Neural progenitor cell (in vitro differentiated cells): ENCODE results near the gene NEDD4. TPM values are rescaled to one million over a fixed set of nuclear protein-coding genes. Genes with fewer than 3 reads are reported as not detected.
A peak's percentile ranks its signal among the peaks of the same experiment; 100 is the strongest.
"Not testable (repeated sequence)": the region's sequence is repeated elsewhere in the genome, so short reads cannot be mapped to it uniquely, and the experiment has no call there.

Experiments
- DNase-seq: peaks from one replicate; pipeline ENCODE4 v3.0.0-alpha.2; 2016; ENCODE audit warnings: low spot score
- H2AFZ ChIP-seq: fragments of 200-600 bp; sonication (generic); replicated peaks from 2 replicates; pipeline ENCODE4 v1.6.1; 2016; ENCODE audit warnings: antibody characterized with exemption
- H3F3A ChIP-seq: fragments of 200-600 bp; sonication (generic); 2 replicates; pipeline ENCODE4 v1.6.1; 2016; ENCODE audit warnings: antibody characterized with exemption, low read depth
- H3K27ac ChIP-seq: fragments of 200-600 bp; sonication (generic); 2 replicates; pipeline ENCODE4 v1.5.1; 2016; ENCODE audit warnings: mild to moderate bottlenecking
- H3K27me3 ChIP-seq: fragments of 200-600 bp; sonication (generic); 2 replicates; pipeline ENCODE4 v1.6.1; 2016; ENCODE audit warnings: mild to moderate bottlenecking, moderate library complexity
- H3K36me3 ChIP-seq: fragments of 200-600 bp; sonication (generic); 2 replicates; pipeline ENCODE4 v1.5.1; 2016
- H3K4me1 ChIP-seq: fragments of 200-600 bp; sonication (generic); 2 replicates; pipeline ENCODE4 v1.6.1; 2016; ENCODE audit warnings: mixed run types
- H3K4me2 ChIP-seq: fragments of 200-600 bp; sonication (generic); 2 replicates; pipeline ENCODE4 v1.6.1; 2016
- H3K4me3 ChIP-seq: fragments of 200-600 bp; sonication (generic); 2 replicates; pipeline ENCODE4 v1.5.1; 2016
- H3K79me2 ChIP-seq: fragments of 200-600 bp; sonication (generic); 2 replicates; pipeline ENCODE4 v1.6.1; 2016; ENCODE audit warnings: low read depth
- H3K9ac ChIP-seq: fragments of 200-600 bp; sonication (generic); 2 replicates; pipeline ENCODE4 v1.6.1; 2016
- H3K9me3 ChIP-seq: fragments of 200-600 bp; sonication (generic); 2 replicates; pipeline ENCODE4 v1.5.1; 2016; ENCODE audit warnings: low read depth
- H4K20me1 ChIP-seq: fragments of 200-600 bp; sonication (generic); 2 replicates; pipeline ENCODE4 v1.6.1; 2016; ENCODE audit warnings: low read depth
- H3K27ac Mint-ChIP-seq: 3 replicates; pipeline ENCODE4 v1.8.0; 2021; ENCODE audit warnings: mixed read lengths
- H3K27me3 Mint-ChIP-seq: 2 replicates; pipeline ENCODE4 v1.8.0; 2022; ENCODE audit warnings: low read depth, mild to moderate bottlenecking, inconsistent platforms, moderate library complexity, mixed read lengths; ENCODE audit not compliant: insufficient read depth
- H3K36me3 Mint-ChIP-seq: 3 replicates; pipeline ENCODE4 v1.8.0; 2021; ENCODE audit warnings: mixed read lengths
- H3K4me1 Mint-ChIP-seq: 3 replicates; pipeline ENCODE4 v1.8.0; 2021; ENCODE audit warnings: mixed read lengths
- H3K4me3 Mint-ChIP-seq: 3 replicates; pipeline ENCODE4 v1.8.0; 2021; ENCODE audit warnings: mild to moderate bottlenecking, moderate library complexity, mixed read lengths
- H3K9me3 Mint-ChIP-seq: 3 replicates; pipeline ENCODE4 v1.8.0; 2020; ENCODE audit warnings: mixed read lengths
- CTCF ChIP-seq: fragments of 200-600 bp; sonication (generic); IDR thresholded peaks from 2 replicates; pipeline ENCODE4 v1.5.1; 2017; ENCODE audit warnings: antibody characterized with exemption, mild to moderate bottlenecking
- EZH2 ChIP-seq: fragments of 200-600 bp; sonication (generic); IDR thresholded peaks from 2 replicates; pipeline ENCODE4 v1.6.1; 2017; ENCODE audit warnings: antibody characterized with exemption, mild to moderate bottlenecking, moderate library complexity
- EZH2phosphoT487 ChIP-seq: fragments of 200-600 bp; sonication (generic); IDR thresholded peaks from 2 replicates; pipeline ENCODE4 v1.6.1; 2017; ENCODE audit warnings: antibody characterized with exemption
- total RNA-seq: library from RNA; depleted of rRNA; stranded (reverse); fragments of >200 nt; gene quantifications from 2 replicates; pipeline ENCODE4 v1.2.3, GENCODE V29; 2015; ENCODE audit warnings: low replicate concordance

The NEDD4 gene
- total RNA-seq, 1 donor from 2014 or later = 36.7 TPM

GRCh38 chr15:56032373-56032772 lies 39.0 kb upstream of the NEDD4 start:
- no peak overlapping the region for H3K27ac ChIP-seq
- DNase-seq = no peak
- Mint-ChIP-seq H3K36me3 (no peaks in the 10 kb centered on the region), H3K4me3 (no peak overlapping the region), H3K27ac (no peak overlapping the region), H3K9me3 (no peaks in the 10 kb centered on the region), H3K4me1 (no peaks in the 10 kb centered on the region), H3K27me3 (peaks cover 4% of the 10 kb centered on the region)
- H3K79me2 ChIP-seq = no peaks in the 10 kb centered on the region
- no peak overlapping the region for H3K9ac ChIP-seq
- H3F3A ChIP-seq = no peaks in the 10 kb centered on the region
- no peaks in the 10 kb centered on the region for H3K9me3 ChIP-seq
- H3K27me3 ChIP-seq = no peaks in the 10 kb centered on the region
- H4K20me1 ChIP-seq = no peaks in the 10 kb centered on the region
- TF ChIP-seq CTCF = no peak
- TF ChIP-seq EZH2phosphoT487 = no peak
- no peak for TF ChIP-seq EZH2
- H3K4me2 ChIP-seq = no peak overlapping the region
- no peaks in the 10 kb centered on the region for H3K36me3 ChIP-seq
- no peaks in the 10 kb centered on the region for H3K4me1 ChIP-seq
- H2AFZ ChIP-seq = peak overlapping the region; percentile 34
- H3K4me3 ChIP-seq = no peak overlapping the region

- Histone ChIP-seq H3K4me3 (no peak overlapping the region), H3K9me3 (no peaks in the 10 kb centered on the region), H3F3A (no peaks in the 10 kb centered on the region), H3K36me3 (no peaks in the 10 kb centered on the region), H3K4me1 (no peaks in the 10 kb centered on the region), H4K20me1 (no peaks in the 10 kb centered on the region), H3K4me2 (no peak overlapping the region), H3K79me2 (no peaks in the 10 kb centered on the region), H3K27me3 (no peaks in the 10 kb centered on the region), H3K27ac (no peak overlapping the region), H3K9ac (no peak overlapping the region), H2AFZ (no peak overlapping the region)
- H3K4me3 Mint-ChIP-seq = no peak overlapping the region
- H3K27ac Mint-ChIP-seq = no peak overlapping the region
- TF ChIP-seq EZH2 (no peak), EZH2phosphoT487 (no peak), CTCF (no peak)
- H3K36me3 Mint-ChIP-seq = no peaks in the 10 kb centered on the region
- no peak for DNase-seq
- H3K4me1 Mint-ChIP-seq = no peaks in the 10 kb centered on the region
- peaks cover 4% of the 10 kb centered on the region for H3K27me3 Mint-ChIP-seq
- no peaks in the 10 kb centered on the region for H3K9me3 Mint-ChIP-seq
Observed at GRCh38 chr15:56031836-56032235, 38.4 kb upstream of the NEDD4 start.

- TF ChIP-seq EZH2phosphoT487 (no peak), EZH2 (no peak), CTCF (no peak)
- Histone ChIP-seq H3K27me3 (no peaks in the 10 kb centered on the region), H3K4me3 (no peak overlapping the region), H3K9ac (no peak overlapping the region), H3K36me3 (no peaks in the 10 kb centered on the region), H3K4me1 (no peaks in the 10 kb centered on the region), H2AFZ (no peak overlapping the region), H3F3A (no peaks in the 10 kb centered on the region), H3K9me3 (no peaks in the 10 kb centered on the region), H3K4me2 (no peak overlapping the region), H3K27ac (no peak overlapping the region), H3K79me2 (no peaks in the 10 kb centered on the region), H4K20me1 (no peaks in the 10 kb centered on the region)
- peaks cover 4% of the 10 kb centered on the region for H3K27me3 Mint-ChIP-seq
- H3K4me1 Mint-ChIP-seq = no peaks in the 10 kb centered on the region
- no peak overlapping the region for H3K4me3 Mint-ChIP-seq
- H3K27ac Mint-ChIP-seq = no peak overlapping the region
- DNase-seq = no peak
- no peaks in the 10 kb centered on the region for H3K9me3 Mint-ChIP-seq
- H3K36me3 Mint-ChIP-seq = no peaks in the 10 kb centered on the region
Observed at GRCh38 chr15:56031402-56031801, 38.0 kb upstream of the NEDD4 start.

DNA sequence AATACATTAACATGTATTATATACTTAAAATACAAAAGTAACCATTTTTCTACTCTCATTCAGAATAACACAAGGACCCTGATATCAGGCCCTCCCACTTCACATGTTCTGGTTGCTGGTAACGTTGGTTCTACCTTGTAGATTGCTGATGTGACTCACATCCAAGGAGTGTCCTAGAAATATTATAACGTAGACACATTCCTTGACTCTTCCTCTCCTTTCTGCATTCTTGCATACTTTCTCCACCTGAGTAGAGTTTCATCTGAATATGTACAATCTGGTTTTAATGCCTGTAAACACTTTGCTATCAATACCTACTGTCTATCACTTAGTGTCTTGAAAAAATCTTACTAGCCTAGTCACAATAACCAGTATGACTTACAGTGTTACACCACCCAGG lies 35.0 kb upstream of the NEDD4 start:
- Mint-ChIP-seq H3K36me3 (no peaks in the 10 kb centered on the region), H3K4me1 (no peaks in the 10 kb centered on the region), H3K9me3 (no peaks in the 10 kb centered on the region), H3K27ac (no peak overlapping the region), H3K27me3 (no peaks in the 10 kb centered on the region), H3K4me3 (no peak overlapping the region)
- Histone ChIP-seq H3K9me3 (no peaks in the 10 kb centered on the region), H3K4me1 (no peaks in the 10 kb centered on the region), H3K4me2 (no peak overlapping the region), H3K9ac (no peak overlapping the region), H2AFZ (no peak overlapping the region), H3F3A (no peaks in the 10 kb centered on the region), H3K36me3 (no peaks in the 10 kb centered on the region), H4K20me1 (no peaks in the 10 kb centered on the region), H3K79me2 (no peaks in the 10 kb centered on the region), H3K4me3 (no peak overlapping the region), H3K27me3 (no peaks in the 10 kb centered on the region), H3K27ac (no peak overlapping the region)
- no peak for DNase-seq
- no peak for TF ChIP-seq EZH2
- no peak for TF ChIP-seq CTCF
- TF ChIP-seq EZH2phosphoT487 = no peak

- H3K4me1 Mint-ChIP-seq, H3K27ac ChIP-seq: not testable (repeated sequence)
Observed at GRCh38 chr15:56023160-56023559, 29.7 kb upstream of the NEDD4 start.

More at GRCh38 chr15:56023160-56023559, 29.7 kb upstream of the NEDD4 start:
- not testable (repeated sequence) for H4K20me1 ChIP-seq, H3K27ac Mint-ChIP-seq, H3K27me3 ChIP-seq, H3K9me3 ChIP-seq, H3K4me2 ChIP-seq, H3K9ac ChIP-seq, H3K4me3 Mint-ChIP-seq, H3K4me3 ChIP-seq, H2AFZ ChIP-seq, DNase-seq, H3K79me2 ChIP-seq, H3K9me3 Mint-ChIP-seq, H3K36me3 ChIP-seq, H3F3A ChIP-seq, H3K36me3 Mint-ChIP-seq, H3K27me3 Mint-ChIP-seq, H3K4me1 ChIP-seq
